H1 (cell line): Measurements from ENCODE around the gene AKT1S1. TPM values are rescaled to one million over a fixed set of nuclear protein-coding genes. Genes with fewer than 3 reads are reported as not detected.
A peak's percentile ranks its signal among the peaks of the same experiment; 100 is the strongest.

Experiments
- ASH2L ChIP-seq: fragments of 200-600, 300-600 bp; sonication (generic); IDR thresholded peaks from one replicate; pipeline ENCODE4 v1.7.1; 2017; ENCODE audit warnings: low read length
- CHD1 ChIP-seq: IDR thresholded peaks from 2 replicates; pipeline ENCODE4 v1.6.1; 2012; ENCODE audit warnings: low read depth, low read length, improper control_type of control experiment
- CHD7 ChIP-seq: fragments of 300-600 bp; sonication (generic); IDR thresholded peaks from 2 replicates; pipeline ENCODE4 v1.7.1; 2012; ENCODE audit warnings: low read length, moderate library complexity, mild to moderate bottlenecking, inconsistent platforms; ENCODE audit not compliant: insufficient replicate concordance
- GABPA ChIP-seq: IDR thresholded peaks from 2 replicates; pipeline ENCODE4 v1.6.1; 2011; ENCODE audit warnings: mild to moderate bottlenecking, low read length, moderate library complexity, borderline replicate concordance; ENCODE audit not compliant: insufficient read depth
- JUND ChIP-seq: IDR thresholded peaks from 2 replicates; pipeline ENCODE4 v1.6.1; 2011; ENCODE audit warnings: mild to moderate bottlenecking, improper control_type of control experiment, low read length
- MAFK ChIP-seq: IDR thresholded peaks from 2 replicates; pipeline ENCODE4 v1.6.1; 2012; ENCODE audit warnings: low read depth, mild to moderate bottlenecking, improper control_type of control experiment, low read length
- NRF1 ChIP-seq: IDR thresholded peaks from 2 replicates; pipeline ENCODE4 v1.6.1; 2011; ENCODE audit warnings: mild to moderate bottlenecking, low read depth, low read length, improper control_type of control experiment
- POU5F1 ChIP-seq: IDR thresholded peaks from 2 replicates; pipeline ENCODE4 v1.6.1; 2011; ENCODE audit warnings: low read depth, mild to moderate bottlenecking, low read length, moderate library complexity
- SIN3A ChIP-seq, 2 experiments: IDR thresholded peaks in 1 of 2; conservative IDR thresholded peaks in 1 of 2; 2 replicates each; pipeline ENCODE4 v1.6.1; 2011 to 2012; ENCODE audit warnings: low read length in 2 of 2, improper control_type of control experiment in 1 of 2, low read depth in 1 of 2, mild to moderate bottlenecking in 1 of 2
- SRF ChIP-seq: IDR thresholded peaks from 2 replicates; pipeline ENCODE4 v1.6.1; 2011; ENCODE audit warnings: mild to moderate bottlenecking, low read depth, low read length, moderate library complexity
- TAF7 ChIP-seq: optimal IDR thresholded peaks from 2 replicates; pipeline ENCODE3; 2011; ENCODE audit warnings: low read depth, mild to moderate bottlenecking, inconsistent platforms, low read length, moderate library complexity, borderline replicate concordance
- polyA plus RNA-seq, 7 experiments: library from polyadenylated mRNA; depleted of rRNA in 3 of 7; stranded (reverse) in 5 of 7; unstranded in 2 of 7; fragments of >200 nt in 5 of 7; fragments of 200-250 nt in 2 of 7; gene quantifications; 1 replicate in 5 of 7; 2 replicates in 1 of 7; 4 replicates in 1 of 7; pipeline versions ENCODE4 v1.2.1 to v1.2.3, GENCODE V29; 2011 to 2013; ENCODE audit warnings: missing spikeins in 2 of 7, mixed read lengths in 2 of 7
- total RNA-seq: library from RNA; stranded (reverse); fragmentation: NEBNext Ultra II Directional; extraction: Animal tissue kit (Norgen Biotek cat#: 25700); gene quantifications from 2 replicates; pipeline ENCODE4 v1.2.1, GENCODE V29; 2021

Gene AKT1S1
- total and polyA plus RNA-seq, 2 of the 8 experiments (the other 6 are each of a cell fraction or from before 2014, with no cell fraction given): 40.7 to 45.9 TPM

- TF ChIP-seq CHD7 (no peak), CHD1 (no peak), POU5F1 (no peak), JUND (peak; percentile 29; the same call in 1 of the 2 replicates), NRF1 (no peak), MAFK (no peak), ASH2L (peak; percentile 64), SRF (no peak), GABPA (peak; percentile 73; the same call in 1 of the 2 replicates), SIN3A (conservative IDR thresholded peaks at IDR 0.05 in 1 of 2, IDR thresholded peaks at IDR 0.05 in 1 of 2; ENCODE audit: low read depth in 1 of 2, low read length in 2 of 2) (peak; percentile 41 to 81; a peak in 3 of 4 replicates), TAF7 (peak; percentile 90)
Observed at GRCh38 chr19:49889687-49890348, 12.7 kb upstream of the AKT1S1 start (continued).
